ENCODE measurements around the gene FRMD4A.

DNA sequence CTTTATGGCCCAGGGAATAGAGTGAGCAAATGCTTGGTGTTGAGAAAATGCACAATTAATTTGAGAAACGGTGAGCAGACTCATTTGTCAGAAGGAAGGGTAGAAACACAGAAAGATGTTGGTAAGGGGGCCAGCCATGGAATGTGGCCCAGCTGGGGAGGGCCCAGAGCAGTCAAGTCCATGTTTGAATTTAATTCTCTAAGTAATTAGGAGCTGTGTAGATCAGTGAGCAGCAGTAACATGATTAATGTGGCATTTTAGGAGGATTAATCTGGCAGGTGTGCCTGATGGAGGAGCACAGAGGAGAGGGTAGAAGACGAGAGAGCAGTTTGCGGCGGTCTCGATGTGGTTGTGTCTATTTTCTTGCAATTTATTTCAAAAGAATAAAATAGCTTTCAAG is 218.7 kb downstream of the FRMD4A start:
- no peak for TF ChIP-seq POLR2A (IDR thresholded peaks at IDR 0.05; ENCODE audit: low read depth, low read length)
- TF ChIP-seq MYC (IDR thresholded peaks at IDR 0.05; ENCODE audit: insufficient read depth, insufficient read length, insufficient replicate concordance, low read length, severe bottlenecking) = no peak
- TF ChIP-seq ZBTB40 (IDR thresholded peaks at IDR 0.05; ENCODE audit: borderline replicate concordance) = no peak
- no peak for TF ChIP-seq NBN (IDR thresholded peaks at IDR 0.05)
- no peak for TF ChIP-seq CEBPB (IDR thresholded peaks at IDR 0.05; ENCODE audit: borderline replicate concordance in 1 of 2, low read depth in 2 of 2, low read length in 2 of 2)

All from GM12878 (cell line).